Fibroblast of lung (primary cell): ENCODE results near the gene RELL2.

ENCODE experiments used
- EZH2 ChIP-seq: IDR thresholded peaks from 2 replicates; pipeline ENCODE4 v1.5.1; 2012; ENCODE audit warnings: low read length, control low read depth, mild to moderate bottlenecking; ENCODE audit errors: missing control alignments
- TF ChIP-seq, protein P1 (sequence below), 2 donors: IDR thresholded peaks in 1 of 2; conservative IDR thresholded peaks in 1 of 2; 1 replicate in 1 of 2; 2 replicates in 1 of 2; pipeline ENCODE4 v1.5.1; 2011 to 2012; ENCODE audit warnings: low read length in 2 of 2, control low read depth in 1 of 2, inconsistent platforms in 1 of 2, low read depth in 1 of 2, mild to moderate bottlenecking in 1 of 2

DNA sequence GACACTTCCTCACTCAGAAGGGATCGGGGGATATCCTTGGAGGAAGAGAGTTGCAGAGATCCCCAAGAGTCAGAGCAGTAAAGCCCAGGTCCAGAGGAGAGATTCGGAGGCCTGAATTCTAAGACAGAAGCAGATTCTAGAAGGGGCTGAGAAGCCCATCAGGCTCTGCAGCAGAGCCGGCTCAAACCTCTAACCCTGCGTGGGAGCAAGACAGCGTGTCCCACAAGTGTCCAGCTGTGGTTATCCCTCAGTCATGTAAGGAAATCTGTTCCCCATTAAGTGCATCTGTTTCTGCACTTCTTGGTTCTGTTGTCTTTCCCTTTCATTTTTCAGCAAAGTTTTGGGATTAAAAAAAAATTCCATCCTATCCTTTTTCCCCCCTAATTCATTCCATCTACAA lies 13.2 kb upstream of the RELL2 start:
- TF ChIP-seq, protein P1, sequence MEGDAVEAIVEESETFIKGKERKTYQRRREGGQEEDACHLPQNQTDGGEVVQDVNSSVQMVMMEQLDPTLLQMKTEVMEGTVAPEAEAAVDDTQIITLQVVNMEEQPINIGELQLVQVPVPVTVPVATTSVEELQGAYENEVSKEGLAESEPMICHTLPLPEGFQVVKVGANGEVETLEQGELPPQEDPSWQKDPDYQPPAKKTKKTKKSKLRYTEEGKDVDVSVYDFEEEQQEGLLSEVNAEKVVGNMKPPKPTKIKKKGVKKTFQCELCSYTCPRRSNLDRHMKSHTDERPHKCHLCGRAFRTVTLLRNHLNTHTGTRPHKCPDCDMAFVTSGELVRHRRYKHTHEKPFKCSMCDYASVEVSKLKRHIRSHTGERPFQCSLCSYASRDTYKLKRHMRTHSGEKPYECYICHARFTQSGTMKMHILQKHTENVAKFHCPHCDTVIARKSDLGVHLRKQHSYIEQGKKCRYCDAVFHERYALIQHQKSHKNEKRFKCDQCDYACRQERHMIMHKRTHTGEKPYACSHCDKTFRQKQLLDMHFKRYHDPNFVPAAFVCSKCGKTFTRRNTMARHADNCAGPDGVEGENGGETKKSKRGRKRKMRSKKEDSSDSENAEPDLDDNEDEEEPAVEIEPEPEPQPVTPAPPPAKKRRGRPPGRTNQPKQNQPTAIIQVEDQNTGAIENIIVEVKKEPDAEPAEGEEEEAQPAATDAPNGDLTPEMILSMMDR (conservative IDR thresholded peaks at IDR 0.05 in 1 of 2, IDR thresholded peaks at IDR 0.05 in 1 of 2; ENCODE audit: low read depth in 1 of 2, low read length in 2 of 2), result no peak
- TF ChIP-seq EZH2, result no peak
